ENCODE measurements around the gene TCL1A.

DNA sequence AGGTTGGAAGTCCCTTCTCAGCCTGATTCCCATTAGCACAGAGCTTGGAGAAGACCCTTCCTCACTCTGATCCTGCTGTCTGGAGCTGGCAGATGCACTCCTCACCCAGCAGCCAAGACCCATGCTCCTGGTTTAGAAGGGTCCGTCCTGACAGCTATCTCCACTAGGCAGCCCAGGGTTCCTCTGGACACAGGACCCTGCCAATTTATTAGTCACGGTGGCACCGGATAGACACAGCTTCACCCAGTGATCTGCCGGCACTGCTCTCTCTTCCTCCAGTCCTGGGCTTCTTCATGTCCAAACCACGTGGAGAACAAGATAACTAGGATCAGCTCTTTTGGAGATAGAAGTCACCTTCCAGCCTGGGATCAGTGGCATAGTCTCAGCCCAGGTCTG, 53.9 kb downstream of the TCL1A start:
- TF ChIP-seq, protein P1, sequence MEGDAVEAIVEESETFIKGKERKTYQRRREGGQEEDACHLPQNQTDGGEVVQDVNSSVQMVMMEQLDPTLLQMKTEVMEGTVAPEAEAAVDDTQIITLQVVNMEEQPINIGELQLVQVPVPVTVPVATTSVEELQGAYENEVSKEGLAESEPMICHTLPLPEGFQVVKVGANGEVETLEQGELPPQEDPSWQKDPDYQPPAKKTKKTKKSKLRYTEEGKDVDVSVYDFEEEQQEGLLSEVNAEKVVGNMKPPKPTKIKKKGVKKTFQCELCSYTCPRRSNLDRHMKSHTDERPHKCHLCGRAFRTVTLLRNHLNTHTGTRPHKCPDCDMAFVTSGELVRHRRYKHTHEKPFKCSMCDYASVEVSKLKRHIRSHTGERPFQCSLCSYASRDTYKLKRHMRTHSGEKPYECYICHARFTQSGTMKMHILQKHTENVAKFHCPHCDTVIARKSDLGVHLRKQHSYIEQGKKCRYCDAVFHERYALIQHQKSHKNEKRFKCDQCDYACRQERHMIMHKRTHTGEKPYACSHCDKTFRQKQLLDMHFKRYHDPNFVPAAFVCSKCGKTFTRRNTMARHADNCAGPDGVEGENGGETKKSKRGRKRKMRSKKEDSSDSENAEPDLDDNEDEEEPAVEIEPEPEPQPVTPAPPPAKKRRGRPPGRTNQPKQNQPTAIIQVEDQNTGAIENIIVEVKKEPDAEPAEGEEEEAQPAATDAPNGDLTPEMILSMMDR (IDR thresholded peaks at IDR 0.05): no peak
- no peak for TF ChIP-seq POLR2A (IDR thresholded peaks at IDR 0.05)
